HCT116 (cell line): Measurements from ENCODE around the gene MYO16. TPM values are rescaled to one million over a fixed set of nuclear protein-coding genes. Genes with fewer than 3 reads are reported as not detected.

Experiments used
- ATAC-seq: fragments of 200-7000 bp; cut with Tn5 transposase; 2 replicates; pipeline ENCODE4 v1.9.1; 2020; ENCODE audit warnings: mild to moderate bottlenecking, moderate library complexity
- BruUV-seq: library from RNA; stranded (reverse); fragments of 400-500 nt; replicated peaks from 2 replicates; lab custom pipeline; 2021; lab: Mats Ljungman, UMichigan
- CTCF ChIA-PET: fragments of 300-600 bp; sonication (Branson Sonifier 250); formaldehyde crosslinking; loops from one replicate; lab custom pipeline; 2021; ENCODE audit warnings: antibody characterized with exemption; lab: Charles Lee
- POLR2A ChIA-PET: fragments of 300-600, 350-600 bp; sonication (Branson Sonifier 250); formaldehyde crosslinking; loops from one replicate; lab custom pipeline; 2021; ENCODE audit warnings: antibody characterized with exemption; lab: Charles Lee
- RAD21 ChIA-PET, 2 experiments: fragments of 300-600 bp; sonication (Branson Sonifier 250); formaldehyde crosslinking; loops; one replicate each; lab custom pipeline; 2023; ENCODE audit warnings: low total read pairs in 2 of 2; ENCODE audit not compliant: uncharacterized antibody in 2 of 2, unreplicated experiment in 2 of 2, low non-redundant PET in 1 of 2; lab: Charles Lee
- DNase-seq: peaks from one replicate; pipeline ENCODE4 v3.0.0-alpha.2; 2010; ENCODE audit warnings: low read depth, low spot score
- H2AFZ ChIP-seq: fragments of 200-600 bp; shearing (Covaris generic), sonication (generic); 2 replicates; pipeline ENCODE4 v1.6.1; 2017; ENCODE audit warnings: low read depth, mixed run types, mixed read lengths, antibody characterized with exemption, low read length; ENCODE audit not compliant: poor library complexity, severe bottlenecking
- H3K27ac ChIP-seq: 2 replicates; pipeline ENCODE4 v1.5.1; 2012; ENCODE audit warnings: low read depth, low read length
- H3K27me3 ChIP-seq: fragments of 200-600 bp; sonication (generic); 2 replicates; pipeline ENCODE4 v1.6.1; 2016; ENCODE audit warnings: mixed run types, low read length, mixed read lengths; ENCODE audit not compliant: insufficient read depth
- H3K36me3 ChIP-seq, 2 experiments: fragments of 200-500 bp in 1 of 2; fragments of 200-600 bp in 1 of 2; sonication (Bioruptor generic) in 1 of 2; sonication (generic) in 1 of 2; 2 replicates each; pipeline versions ENCODE4 v1.5.1 to v1.6.1; 2014 to 2016; ENCODE audit warnings: low read length in 2 of 2, inconsistent platforms in 1 of 2, mixed read lengths in 1 of 2, mixed run types in 1 of 2; ENCODE audit not compliant: insufficient read depth in 2 of 2, control insufficient read depth in 1 of 2
- H3K4me1 ChIP-seq, 2 experiments: fragments of 200-600 bp in 1 of 2; sonication (generic) in 1 of 2; 2 replicates each; pipeline versions ENCODE4 v1.5.1 to v1.6.1; 2012 to 2017; ENCODE audit warnings: low read length in 2 of 2, inconsistent platforms in 1 of 2, mild to moderate bottlenecking in 1 of 2, mixed read lengths in 1 of 2, mixed run types in 1 of 2, moderate library complexity in 1 of 2; ENCODE audit not compliant: insufficient read depth in 2 of 2, control insufficient read depth in 1 of 2
- H3K4me2 ChIP-seq: fragments of 200-600 bp; sonication (generic); 2 replicates; pipeline ENCODE4 v1.6.1; 2017; ENCODE audit warnings: mixed run types, low read length, mixed read lengths
- H3K4me3 ChIP-seq, 2 experiments: fragments of 200-600 bp in 1 of 2; sonication (generic) in 1 of 2; replicated peaks in 1 of 2; 2 replicates each; pipeline ENCODE4 v1.5.1; 2011 to 2016; ENCODE audit warnings: low read length in 2 of 2, control low read depth in 1 of 2, low read depth in 1 of 2, mild to moderate bottlenecking in 1 of 2, mixed read lengths in 1 of 2, mixed run types in 1 of 2
- H3K79me2 ChIP-seq: fragments of 200-600 bp; sonication (generic); 2 replicates; pipeline ENCODE4 v1.6.1; 2017; ENCODE audit warnings: mild to moderate bottlenecking, mixed run types, low read length, moderate library complexity, mixed read lengths; ENCODE audit not compliant: insufficient read depth
- H3K9ac ChIP-seq: fragments of 200-600 bp; sonication (generic); 2 replicates; pipeline ENCODE4 v1.6.1; 2016; ENCODE audit warnings: low read length, mixed read lengths
- H3K9me2 ChIP-seq: fragments of 200-600 bp; sonication (generic), shearing (Covaris generic); 2 replicates; pipeline ENCODE4 v1.6.1; 2017; ENCODE audit warnings: mixed run types, mild to moderate bottlenecking, moderate library complexity; ENCODE audit not compliant: insufficient read depth
- H3K9me3 ChIP-seq, 2 experiments: fragments of 200-500 bp in 1 of 2; fragments of 200-600 bp in 1 of 2; sonication (Bioruptor generic) in 1 of 2; sonication (generic) in 1 of 2; 2 replicates each; pipeline ENCODE4 v1.6.1; 2014 to 2017; ENCODE audit warnings: low read length in 2 of 2, mixed read lengths in 2 of 2, inconsistent platforms in 1 of 2, low read depth in 1 of 2, mild to moderate bottlenecking in 1 of 2, mixed run types in 1 of 2, moderate library complexity in 1 of 2; ENCODE audit not compliant: control insufficient read depth in 1 of 2, insufficient read depth in 1 of 2
- H4K20me1 ChIP-seq: fragments of 200-600 bp; sonication (generic), shearing (Covaris generic); 2 replicates; pipeline ENCODE4 v1.6.1; 2017; ENCODE audit warnings: mixed run types, mild to moderate bottlenecking, moderate library complexity; ENCODE audit not compliant: insufficient read depth
- CTCF ChIP-seq, 3 experiments: fragments of 200-600 bp in 1 of 3; sonication (generic) in 1 of 3; IDR thresholded peaks in 2 of 3; conservative IDR thresholded peaks in 1 of 3; 2 replicates each; pipeline ENCODE4 v1.5.1; 2012 to 2017; ENCODE audit warnings: low read depth in 2 of 3, low read length in 2 of 3, antibody characterized with exemption in 1 of 3, borderline replicate concordance in 1 of 3, control low read depth in 1 of 3, mild to moderate bottlenecking in 1 of 3, mixed read lengths in 1 of 3, mixed run types in 1 of 3, moderate library complexity in 1 of 3; ENCODE audit not compliant: insufficient read depth in 1 of 3
- ELF1 ChIP-seq: IDR thresholded peaks from 2 replicates; pipeline ENCODE4 v1.6.1; 2012; ENCODE audit warnings: low read depth, borderline replicate concordance
- EZH2 ChIP-seq: fragments of 200-600 bp; sonication (generic); IDR thresholded peaks from 2 replicates; pipeline ENCODE4 v1.6.1; 2017; ENCODE audit warnings: antibody characterized with exemption, mixed run types
- FOSL1 ChIP-seq: IDR thresholded peaks from 2 replicates; pipeline ENCODE4 v1.6.1; 2012; ENCODE audit warnings: low read depth
- JUND ChIP-seq: IDR thresholded peaks from 2 replicates; pipeline ENCODE4 v1.6.1; 2012
- RAD21 ChIP-seq: IDR thresholded peaks from 2 replicates; pipeline ENCODE4 v1.6.1; 2012; ENCODE audit warnings: low read depth, mild to moderate bottlenecking
- ZBTB33 ChIP-seq: IDR thresholded peaks from 2 replicates; pipeline ENCODE4 v1.6.1; 2011; ENCODE audit warnings: mild to moderate bottlenecking, low read length, moderate library complexity; ENCODE audit not compliant: insufficient replicate concordance; ENCODE audit errors: extremely low read depth
- intact Hi-C: fragments of 100-400 bp; cut with micrococcal nuclease; formaldehyde crosslinking; loops from 2 replicates; pipeline ENCODE4 v1.10.0; 2022
- total RNA-seq: library from RNA; stranded (reverse); gene quantifications from one replicate; pipeline ENCODE4 v1.2.1, GENCODE V29; 2021; ENCODE audit not compliant: unreplicated experiment

The MYO16 gene
- total RNA-seq, 1 experiment from 2014 or later = 0.07 TPM

- ChIA-PET RAD21 (no interaction called here), CTCF (no interaction called here), POLR2A (no interaction called here)
- H2AFZ ChIP-seq = no peak overlapping the region
- H3K9me3 ChIP-seq = peaks cover 0 to 18% of the 10 kb centered on the region in 2 experiments; a peak in 1 of 4 replicates
- no peak overlapping the region for H3K4me3 ChIP-seq
- DNase-seq = no peak
- peaks cover 18 to 56% of the 10 kb centered on the region in 2 experiments for H3K4me1 ChIP-seq
- intact Hi-C loops = no loop called here
- no peak for TF ChIP-seq EZH2
- no peak for TF ChIP-seq JUND
- TF ChIP-seq RAD21 = no peak
- no peak for TF ChIP-seq ELF1
- no peak for TF ChIP-seq ZBTB33
- TF ChIP-seq FOSL1 = no peak
- TF ChIP-seq CTCF (IDR thresholded peaks at IDR 0.05 in 2 of 3, conservative IDR thresholded peaks at IDR 0.05 in 1 of 3; ENCODE audit: borderline replicate concordance in 1 of 3, insufficient read depth in 1 of 3, low read depth in 2 of 3, low read length in 2 of 3) = no peak
- peak overlapping the region; percentile 80 for H3K4me2 ChIP-seq
- no peaks in the 10 kb centered on the region for H3K27me3 ChIP-seq
- peak overlapping the region; percentile 62 for H3K9ac ChIP-seq
- no TSS peak for BruUV-seq
- peaks cover 5% of the 10 kb centered on the region; the same call in 1 of the 2 replicates for H3K79me2 ChIP-seq
- peak overlapping the region; percentile 86; the same call in 1 of the 2 replicates for H3K27ac ChIP-seq
- ATAC-seq = no peak
- H3K36me3 ChIP-seq = peaks cover 0 to 12% of the 10 kb centered on the region in 2 experiments; a peak in 1 of 4 replicates
- H4K20me1 ChIP-seq = no peaks in the 10 kb centered on the region
- no peaks in the 10 kb centered on the region for H3K9me2 ChIP-seq
Measured at GRCh38 chr13:109244566-109244965, 615.2 kb downstream of the MYO16 start.
